OCI-LY1 (cell line): ENCODE data around the gene ASS1.

ENCODE experiments used
- H2AFZ ChIP-seq: fragments of 200-600 bp; sonication (generic), shearing (Covaris generic); 2 replicates; pipeline ENCODE4 v1.6.0; 2014; ENCODE audit warnings: antibody characterized with exemption, mild to moderate bottlenecking, low read length
- H3F3A ChIP-seq: fragments of 200-600 bp; sonication (generic), shearing (Covaris generic); 2 replicates; pipeline ENCODE4 v1.6.0; 2014; ENCODE audit warnings: mild to moderate bottlenecking, antibody characterized with exemption, low read length, moderate library complexity; ENCODE audit not compliant: insufficient read depth
- H3K27ac ChIP-seq: fragments of 200-600 bp; sonication (generic); 2 replicates; pipeline ENCODE4 v1.5.1; 2014; ENCODE audit warnings: low read length, mixed run types, mild to moderate bottlenecking, low read depth; ENCODE audit not compliant: poor library complexity, severe bottlenecking
- H3K27me3 ChIP-seq: fragments of 200-600 bp; sonication (generic); 2 replicates; pipeline ENCODE4 v1.6.0; 2014; ENCODE audit warnings: antibody characterized with exemption, mild to moderate bottlenecking, low read length, moderate library complexity; ENCODE audit not compliant: insufficient read depth
- H3K36me3 ChIP-seq: fragments of 200-600 bp; sonication (generic); 2 replicates; pipeline ENCODE4 v1.6.1; 2014; ENCODE audit warnings: mild to moderate bottlenecking, antibody characterized with exemption, low read length, moderate library complexity, mixed read lengths; ENCODE audit not compliant: insufficient read depth
- H3K4me1 ChIP-seq: fragments of 200-600 bp; sonication (generic); 2 replicates; pipeline ENCODE4 v1.5.1; 2014; ENCODE audit warnings: mild to moderate bottlenecking, low read length, moderate library complexity; ENCODE audit not compliant: insufficient read depth, severe bottlenecking
- H3K4me2 ChIP-seq: fragments of 200-600 bp; sonication (generic), shearing (Covaris generic); 2 replicates; pipeline ENCODE4 v1.6.1; 2014; ENCODE audit warnings: low read length
- H3K4me3 ChIP-seq: fragments of 200-600 bp; sonication (generic); 2 replicates; pipeline ENCODE4 v1.5.1; 2014; ENCODE audit warnings: low read length, low read depth, mild to moderate bottlenecking, mixed read lengths; ENCODE audit not compliant: poor library complexity, severe bottlenecking
- H3K79me2 ChIP-seq: fragments of 200-600 bp; shearing (Covaris generic); 2 replicates; pipeline ENCODE4 v1.6.1; 2016; ENCODE audit warnings: mixed run types, low read length, mixed read lengths; ENCODE audit not compliant: insufficient read depth
- H3K9ac ChIP-seq: fragments of 200-600 bp; sonication (generic), shearing (Covaris generic); 2 replicates; pipeline ENCODE4 v1.6.1; 2014; ENCODE audit warnings: mild to moderate bottlenecking, low read length, mixed read lengths
- H3K9me2 ChIP-seq: fragments of 200-600 bp; sonication (generic), shearing (Covaris generic); 2 replicates; pipeline ENCODE4 v1.6.1; 2014; ENCODE audit warnings: low read depth, mild to moderate bottlenecking, low read length, mixed read lengths
- H3K9me3 ChIP-seq: fragments of 200-600 bp; shearing (Covaris generic); 2 replicates; pipeline ENCODE4 v1.6.1; 2014; ENCODE audit warnings: low read length, mixed read lengths
- H4K20me1 ChIP-seq: fragments of 200-600 bp; sonication (generic), shearing (Covaris generic); 2 replicates; pipeline ENCODE4 v1.6.0; 2016; ENCODE audit warnings: mild to moderate bottlenecking, low read length; ENCODE audit not compliant: insufficient read depth
- CTCF ChIP-seq: fragments of 200-600 bp; sonication (generic), shearing (Covaris generic); IDR thresholded peaks from 2 replicates; pipeline ENCODE4 v1.5.1; 2017; ENCODE audit warnings: mild to moderate bottlenecking, antibody characterized with exemption, low read length, moderate library complexity, mixed read lengths
- EZH2 ChIP-seq: fragments of 200-600 bp; sonication (generic), shearing (Covaris generic); IDR thresholded peaks from 2 replicates; pipeline ENCODE4 v1.8.0; 2017; ENCODE audit warnings: borderline replicate concordance, mixed run types, mild to moderate bottlenecking, antibody characterized with exemption, low read length, moderate library complexity, mixed read lengths

The ASS1 gene

GRCh38 chr9:130521715-130522114 lies 77.0 kb downstream of the ASS1 start:
- Histone ChIP-seq H3K9me2 (no peaks in the 10 kb centered on the region), H3K4me1 (no peaks in the 10 kb centered on the region), H3K4me2 (no peak overlapping the region), H3K27ac (no peak overlapping the region), H3K9me3 (no peaks in the 10 kb centered on the region), H3F3A (no peaks in the 10 kb centered on the region), H3K9ac (no peak overlapping the region), H2AFZ (no peak overlapping the region), H4K20me1 (no peaks in the 10 kb centered on the region), H3K79me2 (no peaks in the 10 kb centered on the region), H3K27me3 (peaks cover 5% of the 10 kb centered on the region; the same call in 1 of the 2 replicates), H3K36me3 (no peaks in the 10 kb centered on the region), H3K4me3 (no peak overlapping the region)
- TF ChIP-seq CTCF = no peak
- no peak for TF ChIP-seq EZH2

GRCh38 chr9:130522233-130522808 lies 77.6 kb downstream of the ASS1 start:
- Histone ChIP-seq H3K4me1 (no peaks in the 10 kb centered on the region), H3K27me3 (peaks cover 5% of the 10 kb centered on the region; the same call in 1 of the 2 replicates), H3K9me3 (no peaks in the 10 kb centered on the region), H3K79me2 (no peaks in the 10 kb centered on the region), H3F3A (no peaks in the 10 kb centered on the region), H3K4me3 (no peak overlapping the region), H2AFZ (no peak overlapping the region), H3K9me2 (no peaks in the 10 kb centered on the region), H4K20me1 (no peaks in the 10 kb centered on the region), H3K4me2 (no peak overlapping the region), H3K36me3 (no peaks in the 10 kb centered on the region), H3K9ac (no peak overlapping the region), H3K27ac (no peak overlapping the region)
- no peak for TF ChIP-seq EZH2
- no peak for TF ChIP-seq CTCF

- no peaks in the 10 kb centered on the region for H3K9me3 ChIP-seq
- H2AFZ ChIP-seq = no peak overlapping the region
- H3K27ac ChIP-seq = no peak overlapping the region
- TF ChIP-seq EZH2 (no peak), CTCF (no peak)
- no peaks in the 10 kb centered on the region for H4K20me1 ChIP-seq
- no peaks in the 10 kb centered on the region for H3K79me2 ChIP-seq
- no peaks in the 10 kb centered on the region for H3F3A ChIP-seq
- H3K4me2 ChIP-seq = no peak overlapping the region
- no peak overlapping the region for H3K9ac ChIP-seq
- H3K4me3 ChIP-seq = no peak overlapping the region
- H3K9me2 ChIP-seq = no peaks in the 10 kb centered on the region
- no peaks in the 10 kb centered on the region for H3K36me3 ChIP-seq
- no peaks in the 10 kb centered on the region for H3K4me1 ChIP-seq
- H3K27me3 ChIP-seq = peaks cover 5% of the 10 kb centered on the region; the same call in 1 of the 2 replicates
These were observed 79.2 kb downstream of the ASS1 start for GRCh38 chr9:130523921-130524320.
